Stimulated activated CD8-positive, alpha-beta memory T cell treated with anti-CD3 and anti-CD28 coated beads, Interleukin-15, amount 100 ng/mL, for 4 hours (primary cell): ENCODE measurements around the gene IFT74.
"Not testable (repeated sequence)": the region's sequence is repeated elsewhere in the genome, so short reads cannot be mapped to it uniquely, and the experiment has no call there.

Experiments used
- DNase-seq, 2 donors: peaks; one replicate each; pipeline ENCODE4 v3.0.0-alpha.2; 2020; ENCODE audit warnings: low read depth in 2 of 2

Gene IFT74

GRCh38 chr9:27073841-27074728, 117.9 kb downstream of the IFT74 start:
- no peak for DNase-seq

- DNase-seq: no peak
Measured at GRCh38 chr9:27078685-27079084, 122.5 kb downstream of the IFT74 start.

- no peak for DNase-seq
Measured at GRCh38 chr9:27085456-27085855, 129.2 kb downstream of the IFT74 start.

- DNase-seq: no peak
Measured at GRCh38 chr9:27086818-27087680, 130.8 kb downstream of the IFT74 start.

GRCh38 chr9:27088981-27089380, 132.8 kb downstream of the IFT74 start:
- DNase-seq: no peak

- no peak for DNase-seq
Measured at GRCh38 chr9:27089706-27090105, 133.5 kb downstream of the IFT74 start.

- DNase-seq: no peak
Measured at GRCh38 chr9:27090231-27090630, 134.0 kb downstream of the IFT74 start.

GRCh38 chr9:27090711-27091110, 134.5 kb downstream of the IFT74 start:
- no peak for DNase-seq

- DNase-seq: not testable (repeated sequence)
Measured at GRCh38 chr9:27092496-27092895, 136.3 kb downstream of the IFT74 start.

- not testable (repeated sequence) for DNase-seq
Measured at GRCh38 chr9:27093384-27094067, 137.3 kb downstream of the IFT74 start.

GRCh38 chr9:27094640-27095298, 138.6 kb downstream of the IFT74 start:
- no peak for DNase-seq

- DNase-seq: no peak
Measured at GRCh38 chr9:27107241-27107640, 151.0 kb downstream of the IFT74 start.

GRCh38 chr9:27108981-27109541, 152.8 kb downstream of the IFT74 start, which contains the start of gene TEK:
TEK (plus strand) TSS chr9:27109225; CDS start chr9:27109591, 366 bp downstream.
- DNase-seq: no peak

- DNase-seq: no peak
Measured at GRCh38 chr9:27109621-27110020, 153.4 kb downstream of the IFT74 start.

GRCh38 chr9:27110181-27110580, 154.0 kb downstream of the IFT74 start:
- no peak for DNase-seq

GRCh38 chr9:27112235-27112634, 156.0 kb downstream of the IFT74 start:
- no peak for DNase-seq
